HS-5 (cell line): Measurements from ENCODE around the gene DAGLB.
A peak's percentile ranks its signal among the peaks of the same experiment; 100 is the strongest.
"Not testable (repeated sequence)": the region's sequence is repeated elsewhere in the genome, so short reads cannot be mapped to it uniquely, and the experiment has no call there.

Experiments used
- DNase-seq: peaks from one replicate; pipeline ENCODE4 v3.0.0-alpha.2; 2012; ENCODE audit warnings: low read depth

DAGLB gene, protein sequence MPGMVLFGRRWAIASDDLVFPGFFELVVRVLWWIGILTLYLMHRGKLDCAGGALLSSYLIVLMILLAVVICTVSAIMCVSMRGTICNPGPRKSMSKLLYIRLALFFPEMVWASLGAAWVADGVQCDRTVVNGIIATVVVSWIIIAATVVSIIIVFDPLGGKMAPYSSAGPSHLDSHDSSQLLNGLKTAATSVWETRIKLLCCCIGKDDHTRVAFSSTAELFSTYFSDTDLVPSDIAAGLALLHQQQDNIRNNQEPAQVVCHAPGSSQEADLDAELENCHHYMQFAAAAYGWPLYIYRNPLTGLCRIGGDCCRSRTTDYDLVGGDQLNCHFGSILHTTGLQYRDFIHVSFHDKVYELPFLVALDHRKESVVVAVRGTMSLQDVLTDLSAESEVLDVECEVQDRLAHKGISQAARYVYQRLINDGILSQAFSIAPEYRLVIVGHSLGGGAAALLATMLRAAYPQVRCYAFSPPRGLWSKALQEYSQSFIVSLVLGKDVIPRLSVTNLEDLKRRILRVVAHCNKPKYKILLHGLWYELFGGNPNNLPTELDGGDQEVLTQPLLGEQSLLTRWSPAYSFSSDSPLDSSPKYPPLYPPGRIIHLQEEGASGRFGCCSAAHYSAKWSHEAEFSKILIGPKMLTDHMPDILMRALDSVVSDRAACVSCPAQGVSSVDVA

DNA sequence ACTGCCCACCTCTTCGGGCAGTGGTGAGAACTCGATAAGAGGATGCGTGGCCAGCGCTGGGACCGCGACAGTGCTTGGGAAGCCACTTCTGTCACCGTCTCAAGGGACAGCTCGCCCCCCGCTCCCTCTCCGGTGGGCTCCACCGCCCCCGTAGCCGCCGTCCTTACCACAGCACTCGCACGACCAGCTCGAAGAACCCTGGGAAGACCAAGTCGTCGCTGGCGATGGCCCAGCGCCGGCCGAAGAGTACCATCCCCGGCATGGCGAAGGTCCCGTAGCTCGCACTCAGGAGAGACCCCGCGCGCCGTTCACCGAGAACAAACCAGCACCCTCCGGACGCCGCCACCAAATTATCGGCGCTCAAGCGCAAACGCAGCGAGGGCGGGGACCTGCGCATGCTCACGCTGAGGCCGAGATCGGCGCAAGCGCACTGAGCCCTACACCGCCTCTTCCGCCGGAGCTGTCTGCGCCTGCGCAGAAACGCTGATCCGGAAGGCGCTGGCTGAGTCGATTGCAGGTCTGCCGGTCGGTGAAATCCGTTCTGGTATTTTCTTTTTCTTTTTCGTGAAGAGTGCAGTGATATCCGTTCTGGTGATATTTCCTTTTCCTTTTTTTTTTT lies at the start of gene DAGLB:
Gene DAGLB, minus strand, starts transcription at position 374 of the 619 bp plus-strand sequence. Its CDS starts 112 bp downstream, at position 262.
- peak; percentile 92 for DNase-seq

DNA sequence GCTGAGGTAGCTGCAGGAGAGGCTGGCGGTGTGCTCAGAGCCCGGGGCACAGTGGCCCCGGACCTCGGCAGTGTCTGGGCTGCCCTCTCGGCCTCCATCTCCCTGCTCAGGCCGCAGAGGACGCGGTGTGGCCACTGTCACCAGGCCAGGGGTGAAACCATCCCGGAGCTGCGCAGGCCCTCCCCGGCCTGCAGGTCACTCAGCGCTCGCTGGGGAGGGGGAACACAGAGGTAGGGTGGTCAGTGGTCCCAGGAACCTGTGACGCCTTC lies 49.8 kb upstream of the DAGLB start:
- no peak for DNase-seq

- DNase-seq = no peak
These were observed 49.3 kb upstream of the DAGLB start for GRCh38 chr7:6496842-6497636.

GRCh38 chr7:6495597-6496262 lies 48.0 kb upstream of the DAGLB start:
- DNase-seq = no peak

GRCh38 chr7:6494365-6494764 lies 46.6 kb upstream of the DAGLB start:
- DNase-seq = no peak

GRCh38 chr7:6491194-6491593 lies 43.4 kb upstream of the DAGLB start:
- no peak for DNase-seq

DNA sequence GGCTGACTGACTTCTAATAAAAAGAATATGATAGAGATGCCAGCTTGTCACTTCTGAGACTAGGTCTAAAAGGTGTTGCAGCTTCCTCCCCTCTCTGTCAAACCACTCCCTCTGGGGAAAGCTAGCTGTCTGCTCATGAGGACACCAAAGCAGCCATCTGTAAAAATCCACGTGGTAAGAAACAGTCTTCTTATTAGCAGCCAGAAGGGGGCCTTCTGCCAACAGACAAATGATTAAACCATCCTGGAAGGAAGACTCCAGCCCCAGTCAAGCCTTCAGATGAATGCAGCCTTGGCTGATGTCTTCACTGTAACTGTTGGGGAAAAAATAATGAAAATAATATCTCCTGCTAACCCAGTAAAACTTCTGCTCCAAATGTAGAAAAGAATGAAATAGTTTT lies 41.9 kb upstream of the DAGLB start:
- DNase-seq = no peak

DNA sequence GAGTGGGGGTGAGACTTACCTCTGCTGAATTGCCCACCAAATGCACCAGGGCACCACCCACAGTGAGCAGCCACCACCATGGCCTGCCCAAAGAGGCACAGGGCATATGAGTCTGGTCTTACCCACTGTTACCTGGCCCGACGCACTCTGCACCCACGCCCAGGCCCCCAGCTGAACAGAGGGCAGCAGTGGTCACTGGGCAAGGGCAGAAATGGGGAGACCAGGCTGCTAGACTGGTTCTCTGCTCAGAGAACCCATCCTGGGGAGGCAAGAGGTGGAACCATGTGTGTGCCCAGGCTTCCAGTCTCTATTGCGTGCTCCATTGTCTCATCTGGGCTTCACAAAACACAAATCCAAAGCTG lies 39.4 kb upstream of the DAGLB start:
- no peak for DNase-seq

DNA sequence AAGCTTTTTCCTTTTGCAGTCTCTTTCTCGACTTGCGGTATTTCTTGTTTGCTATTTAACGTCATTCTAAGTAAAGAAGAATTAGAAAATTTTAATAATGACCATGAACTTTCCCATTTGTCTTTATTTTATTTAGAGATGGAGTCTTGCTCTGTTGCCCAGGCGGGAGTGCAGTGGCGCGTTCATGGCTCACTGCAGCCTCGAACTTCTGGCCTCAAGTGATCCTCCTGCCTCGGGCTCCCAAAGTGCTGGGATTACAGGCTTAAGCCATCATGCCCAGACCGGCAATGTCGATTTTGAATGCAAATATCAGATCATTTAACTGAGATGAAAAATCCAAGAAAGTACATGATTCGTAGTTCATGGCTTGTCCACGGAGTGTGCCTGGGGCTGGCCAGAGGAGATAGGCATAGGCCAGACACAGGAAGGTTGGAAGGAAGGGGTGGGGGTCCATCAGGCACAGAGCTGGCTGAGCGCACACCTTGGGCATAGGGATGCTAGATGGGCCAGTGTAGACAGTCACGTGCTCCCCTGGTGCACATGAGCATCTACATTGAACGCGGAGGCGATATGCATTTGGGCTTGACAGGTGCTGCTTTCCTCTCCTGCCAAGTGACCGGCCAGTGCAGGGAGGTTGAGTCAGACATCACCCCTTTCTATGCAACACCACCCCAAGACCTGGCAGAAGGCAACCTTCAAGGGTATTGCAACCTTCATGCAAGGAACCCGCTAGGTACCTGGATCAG lies 38.9 kb upstream of the DAGLB start:
- no peak for DNase-seq

- no peak for DNase-seq
These were observed 35.0 kb upstream of the DAGLB start for GRCh38 chr7:6482743-6483119.

- no peak for DNase-seq
These were observed 34.6 kb upstream of the DAGLB start for GRCh38 chr7:6482307-6482706.

DNA sequence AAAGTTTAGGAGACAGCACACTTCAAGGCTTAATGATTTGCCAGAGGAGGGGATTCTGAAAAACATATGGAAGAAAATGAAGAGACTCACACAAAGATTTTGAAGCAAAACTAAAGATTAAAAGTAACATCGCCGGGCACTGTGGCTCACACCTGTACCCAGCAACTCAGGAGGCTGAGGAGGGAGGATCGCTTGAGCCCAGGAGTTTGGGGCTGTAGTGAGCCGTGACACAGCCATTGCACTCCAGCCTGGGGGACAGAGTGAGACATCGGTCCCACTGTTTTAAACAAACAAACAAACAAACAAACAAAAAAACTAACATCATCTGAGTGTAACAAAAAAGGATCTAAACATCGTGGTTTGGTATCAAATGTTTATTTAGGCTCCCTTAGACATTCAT lies 33.7 kb upstream of the DAGLB start:
- DNase-seq = no peak

DNA sequence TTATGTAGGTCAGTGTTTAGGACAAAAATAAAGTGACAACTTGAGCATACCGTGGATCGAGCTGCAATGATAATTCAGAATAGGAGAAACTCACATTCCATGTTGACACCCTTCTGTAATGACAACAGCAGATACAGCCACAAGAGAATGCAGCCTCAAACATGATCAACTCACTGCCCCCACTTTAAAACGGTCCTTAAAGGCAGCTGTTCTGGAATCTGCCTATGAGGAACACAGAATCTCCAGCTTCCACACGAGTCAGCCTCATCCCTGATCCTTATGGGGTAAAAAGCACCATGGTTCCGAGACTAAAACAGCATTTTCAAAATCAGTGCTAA lies 32.5 kb upstream of the DAGLB start:
- DNase-seq = no peak

- no peak for DNase-seq
These were observed 31.3 kb upstream of the DAGLB start for GRCh38 chr7:6479067-6479466.

DNA sequence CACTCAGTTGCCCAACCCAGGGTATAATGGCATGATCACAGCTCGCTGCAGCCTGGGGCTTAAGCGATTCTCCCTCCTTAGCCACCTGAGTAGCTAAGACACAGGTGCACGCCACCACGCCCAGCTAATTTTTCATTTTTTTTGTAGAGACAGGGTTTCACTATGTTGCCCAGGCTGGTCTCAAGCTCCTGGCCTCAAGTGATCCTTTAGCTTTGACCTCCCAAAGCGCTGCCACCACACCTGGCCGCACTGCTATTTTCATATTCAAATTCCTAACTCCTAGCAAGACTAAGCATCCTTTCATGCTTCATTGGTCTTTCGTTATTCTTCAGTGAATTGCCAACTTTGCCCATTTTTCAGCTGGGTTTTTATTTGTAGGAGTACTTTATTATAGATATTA lies 30.4 kb upstream of the DAGLB start:
- DNase-seq = no peak

- DNase-seq = no peak
These were observed 29.5 kb upstream of the DAGLB start for GRCh38 chr7:6477318-6477660.

- DNase-seq = no peak
These were observed 29.0 kb upstream of the DAGLB start for GRCh38 chr7:6476596-6477317.

GRCh38 chr7:6475433-6476186 lies 27.9 kb upstream of the DAGLB start:
- DNase-seq = no peak

DNA sequence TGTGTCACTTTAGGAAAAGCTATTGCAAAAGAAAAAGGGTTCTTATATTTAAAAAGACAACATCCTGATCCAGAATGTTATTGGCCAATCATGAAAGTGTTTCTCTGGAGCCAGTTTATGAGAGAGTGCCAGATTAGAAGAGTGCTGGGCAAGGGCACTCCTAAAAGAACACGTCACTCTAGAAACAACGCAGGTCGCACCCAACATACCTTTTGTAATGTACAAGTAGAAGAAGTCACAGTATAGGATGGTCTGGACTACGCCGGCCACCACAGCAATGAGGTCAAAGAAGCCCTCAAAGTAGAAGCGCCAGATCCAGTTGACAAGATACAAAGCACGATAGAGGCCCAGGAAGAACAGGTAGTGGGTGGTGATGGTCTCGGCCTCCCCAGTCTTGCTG lies 18.1 kb upstream of the DAGLB start:
- DNase-seq = no peak

GRCh38 chr7:6463609-6464008 lies 15.9 kb upstream of the DAGLB start:
- DNase-seq = not testable (repeated sequence)
